Esophagus squamous epithelium (tissue), 5 donors: ENCODE results near the gene PDLIM5. TPM values are rescaled to one million over a fixed set of nuclear protein-coding genes. Genes with fewer than 3 reads are reported as not detected.

ENCODE experiments used
- DNase-seq: peaks from one replicate; lab custom pipeline; 2025; lab: John Stamatoyannopoulos, UW
- H3K27ac ChIP-seq, 4 donors: fragments of 200-600 bp; sonication (generic); one replicate each; pipeline ENCODE4 v1.5.1; 2016 to 2019; ENCODE audit warnings: mild to moderate bottlenecking in 1 of 4
- H3K27me3 ChIP-seq, 4 donors: fragments of 200-600 bp; sonication (generic); 1 replicate in 3 of 4; 2 replicates in 1 of 4; pipeline versions ENCODE4 v1.5.1 to v1.6.0; 2017 to 2021; ENCODE audit warnings: antibody characterized with exemption in 1 of 4
- H3K36me3 ChIP-seq, 3 donors: fragments of 200-600 bp; sonication (generic); one replicate each; pipeline ENCODE4 v1.5.1; 2016 to 2019
- H3K4me1 ChIP-seq, 3 donors: fragments of 200-600 bp; sonication (generic); one replicate each; pipeline ENCODE4 v1.5.1; 2017 to 2019
- H3K4me3 ChIP-seq, 4 donors: fragments of 200-600 bp; sonication (generic); 1 replicate in 3 of 4; 2 replicates in 1 of 4; pipeline ENCODE4 v1.5.1; 2016 to 2019; ENCODE audit warnings: mild to moderate bottlenecking in 2 of 4, moderate library complexity in 1 of 4
- H3K9me3 ChIP-seq, 3 donors: fragments of 200-600 bp; sonication (generic); one replicate each; pipeline ENCODE4 v1.5.1; 2016 to 2019
- CTCF ChIP-seq, 6 experiments: fragments of 450-650 bp in 4 of 6; fragments of 200-600 bp in 2 of 6; sonication (generic) in 2 of 6; IDR thresholded peaks; one replicate each; pipeline ENCODE4 v1.5.1; 2016 to 2019; ENCODE audit warnings: antibody characterized with exemption in 6 of 6, mild to moderate bottlenecking in 4 of 6, moderate library complexity in 4 of 6
- POLR2A ChIP-seq, 4 donors: fragments of 450-650 bp; IDR thresholded peaks; one replicate each; pipeline ENCODE4 v1.6.1; 2017; ENCODE audit warnings: antibody characterized with exemption in 4 of 4, mild to moderate bottlenecking in 4 of 4, moderate library complexity in 3 of 4
- WGBS, 2 donors: methylation state at CpG; one replicate each; pipeline ENCODE4 v1.1.5; 2018; 5-methylcytosine and 5-hydroxymethylcytosine counted together
- intact Hi-C: fragments of 100-400 bp; cut with DNase I; formaldehyde crosslinking; loops from one replicate; pipeline ENCODE4 v1.15.0; 2022
- total RNA-seq, 4 donors: library from RNA; depleted of rRNA; stranded (reverse); fragments of >200 nt; gene quantifications; one replicate each; pipeline ENCODE4 v1.1.0, GENCODE V29; 2016
- donor health status: DM: yes; HTN: yes; CAD: no.

PDLIM5 gene
- total RNA-seq, 4 donors from 2014 or later: 57.0 to 204 (median 157) TPM

- Histone ChIP-seq H3K27me3 (no peaks in the 10 kb centered on the region), H3K36me3 (peaks cover 0 to 22% (median 0%) of the 10 kb centered on the region in 3 donors), H3K4me3 (peak overlapping the region; percentile 78 to 99 (median 92)), H3K27ac (peak overlapping the region; percentile 98 to 99 (median 99)), H3K4me1 (peaks cover 0 to 68% (median 17%) of the 10 kb centered on the region in 3 donors), H3K9me3 (no peaks in the 10 kb centered on the region)
- no peak for DNase-seq
- no peak for TF ChIP-seq POLR2A (IDR thresholded peaks at IDR 0.05)
- TF ChIP-seq CTCF (IDR thresholded peaks at IDR 0.05): peak in 1 of 6 experiments; percentile 6
- intact Hi-C loops: loop anchor here (10.0 kb wide), 1 partner anchor 131 kb away; no protein-coding TSS in a partner anchor
- WGBS, 2 donors: 35 to 38% methylated on average over 7 of the region's 7 CpGs
Measured at GRCh38 chr4:94453391-94453963, 1.7 kb downstream of the PDLIM5 start.

GRCh38 chr4:94454405-94454804 is 2.7 kb downstream of the PDLIM5 start:
- peak overlapping the region; percentile 56 to 99 (median 99) for H3K27ac ChIP-seq
- H3K36me3 ChIP-seq: peaks cover 0 to 22% (median 0%) of the 10 kb centered on the region in 3 donors
- TF ChIP-seq CTCF (IDR thresholded peaks at IDR 0.05) (no peak), POLR2A (IDR thresholded peaks at IDR 0.05) (no peak)
- DNase-seq: no peak
- H3K4me1 ChIP-seq: peaks cover 0 to 76% (median 17%) of the 10 kb centered on the region in 3 donors
- H3K27me3 ChIP-seq: no peaks in the 10 kb centered on the region
- intact Hi-C loops: loop anchor here (10.0 kb wide), 1 partner anchor 130 kb away; no protein-coding TSS in a partner anchor
- H3K4me3 ChIP-seq: peak overlapping the region; percentile 78 to 99 (median 92)
- H3K9me3 ChIP-seq: no peaks in the 10 kb centered on the region
- WGBS, 2 donors: 35 to 45% methylated on average over 2 of the region's 2 CpGs

- peak overlapping the region in 3 of 4 donors; percentile 78 to 98 (median 87) for H3K4me3 ChIP-seq
- peaks cover 0 to 22% (median 0%) of the 10 kb centered on the region in 3 donors for H3K36me3 ChIP-seq
- no peak for DNase-seq
- peak overlapping the region; percentile 56 to 99 (median 99) for H3K27ac ChIP-seq
- H3K4me1 ChIP-seq: peaks cover 0 to 82% (median 17%) of the 10 kb centered on the region in 3 donors
- no peaks in the 10 kb centered on the region for H3K9me3 ChIP-seq
- H3K27me3 ChIP-seq: no peaks in the 10 kb centered on the region
- TF ChIP-seq POLR2A (IDR thresholded peaks at IDR 0.05) (no peak), CTCF (IDR thresholded peaks at IDR 0.05) (no peak)
- whole genome bisulfite sequencing, 2 donors: 24 to 30% methylated on average over 3 of the region's 3 CpGs
- intact Hi-C loops: loop anchor here (10.0 kb wide), 1 partner anchor 130 kb away; no protein-coding TSS in a partner anchor
Measured at GRCh38 chr4:94455081-94455480, 3.3 kb downstream of the PDLIM5 start.

- peak overlapping the region in 2 of 4 donors; percentile 31 to 99 for H3K27ac ChIP-seq
- no peak for TF ChIP-seq CTCF (IDR thresholded peaks at IDR 0.05)
- TF ChIP-seq POLR2A (IDR thresholded peaks at IDR 0.05): no peak
- H3K4me3 ChIP-seq: peak overlapping the region in 2 of 4 donors; percentile 2
- no peak for DNase-seq
- intact Hi-C loops: loop anchor here (10.0 kb wide), 1 partner anchor 127 kb away; no protein-coding TSS in a partner anchor
- H3K27me3 ChIP-seq: no peaks in the 10 kb centered on the region
- no peaks in the 10 kb centered on the region for H3K9me3 ChIP-seq
- peaks cover 0 to 85% (median 12%) of the 10 kb centered on the region in 3 donors for H3K4me1 ChIP-seq
- 11 to 19% methylated on average over 1 of the region's 1 CpG for WGBS, 2 donors
- H3K36me3 ChIP-seq: peaks cover 0 to 22% (median 0%) of the 10 kb centered on the region in 3 donors
Measured at GRCh38 chr4:94457692-94458106, 6.0 kb downstream of the PDLIM5 start.

GRCh38 chr4:94458682-94459081 is 6.9 kb downstream of the PDLIM5 start:
- intact Hi-C loops: loop anchor here (10.0 kb wide), 1 partner anchor 126 kb away; no protein-coding TSS in a partner anchor
- TF ChIP-seq POLR2A (IDR thresholded peaks at IDR 0.05): no peak
- no peak for TF ChIP-seq CTCF (IDR thresholded peaks at IDR 0.05)
- no peaks in the 10 kb centered on the region for H3K27me3 ChIP-seq
- H3K27ac ChIP-seq: peak overlapping the region in 3 of 4 donors; percentile 18 to 99 (median 31)
- peaks cover 0 to 22% (median 0%) of the 10 kb centered on the region in 3 donors for H3K36me3 ChIP-seq
- no peak for DNase-seq
- peaks cover 0 to 85% (median 8%) of the 10 kb centered on the region in 3 donors for H3K4me1 ChIP-seq
- 73 to 74% methylated on average over 3 of the region's 3 CpGs for WGBS, 2 donors
- H3K4me3 ChIP-seq: no peak overlapping the region
- no peaks in the 10 kb centered on the region for H3K9me3 ChIP-seq
